HepG2 (cell line): ENCODE results near the gene HSDL2. TPM values are rescaled to one million over a fixed set of nuclear protein-coding genes. Genes with fewer than 3 reads are reported as not detected.

Experiments
- CC2D1A ChIP-seq: sonication (generic); formaldehyde crosslinking; IDR thresholded peaks from 2 replicates; pipeline ENCODE4 v1.8.1; 2023; ENCODE audit warnings: mild to moderate bottlenecking, missing genetic modification reagents
- CSRNP2 ChIP-seq: sonication (generic); formaldehyde crosslinking; conservative IDR thresholded peaks from 2 replicates; pipeline ENCODE4 v1.8.0; 2022; ENCODE audit warnings: low read depth, missing genetic modification reagents
- ESRRA ChIP-seq: sonication (generic); formaldehyde crosslinking; IDR thresholded peaks from 2 replicates; pipeline ENCODE4 v1.5.1; 2020; ENCODE audit warnings: mild to moderate bottlenecking, low read depth, missing genetic modification reagents
- GABPB1 ChIP-seq: IDR thresholded peaks from 2 replicates; pipeline ENCODE4 v1.6.1; 2016; ENCODE audit warnings: mild to moderate bottlenecking, missing genetic modification reagents, moderate library complexity, missing compliant biosample characterization
- IRF9 ChIP-seq: sonication (generic); formaldehyde crosslinking; IDR thresholded peaks from 2 replicates; pipeline ENCODE4 v1.8.0; 2022; ENCODE audit warnings: missing genetic modification reagents, mild to moderate bottlenecking, borderline replicate concordance
- KDM5A ChIP-seq: fragments of 200-600 bp; sonication (generic); IDR thresholded peaks from 2 replicates; pipeline ENCODE4 v1.7.0; 2018; ENCODE audit warnings: antibody characterized with exemption, mild to moderate bottlenecking, low read length, borderline replicate concordance
- MTERF4 ChIP-seq: sonication (generic); formaldehyde crosslinking; IDR thresholded peaks from 2 replicates; pipeline ENCODE4 v1.8.0; 2023; ENCODE audit warnings: mild to moderate bottlenecking, missing genetic modification reagents
- MXD4 ChIP-seq: IDR thresholded peaks from 2 replicates; pipeline ENCODE4 v1.6.1; 2016; ENCODE audit warnings: mild to moderate bottlenecking, missing biosample characterization, missing genetic modification reagents
- MYC ChIP-seq: sonication (generic); formaldehyde crosslinking; IDR thresholded peaks from 2 replicates; pipeline ENCODE4 v1.9.0; 2021; ENCODE audit warnings: missing genetic modification reagents, borderline replicate concordance
- REPIN1 ChIP-seq: sonication (generic); formaldehyde crosslinking; IDR thresholded peaks from 2 replicates; pipeline ENCODE4 v1.8.0; 2022; ENCODE audit warnings: missing genetic modification reagents, low read depth, mild to moderate bottlenecking, borderline replicate concordance
- SIN3A ChIP-seq: IDR thresholded peaks from 2 replicates; pipeline ENCODE4 v1.6.1; 2011; ENCODE audit warnings: low read depth, mild to moderate bottlenecking, control low read depth, low read length, borderline replicate concordance
- SMARCC2 ChIP-seq: fragments of 450-650 bp; IDR thresholded peaks from 2 replicates; pipeline ENCODE4 v1.6.1; 2017; ENCODE audit warnings: antibody characterized with exemption, mild to moderate bottlenecking
- SSRP1 ChIP-seq: IDR thresholded peaks from 2 replicates; pipeline ENCODE4 v1.6.1; 2016; ENCODE audit warnings: control low read depth
- THAP9 ChIP-seq: sonication (generic); formaldehyde crosslinking; IDR thresholded peaks from 2 replicates; pipeline ENCODE4; 2020; ENCODE audit warnings: missing genetic modification reagents, mild to moderate bottlenecking, borderline replicate concordance
- ZKSCAN5 ChIP-seq: sonication (generic); formaldehyde crosslinking; IDR thresholded peaks from 2 replicates; pipeline ENCODE4 v1.5.1; 2020; ENCODE audit warnings: mild to moderate bottlenecking, missing genetic modification reagents
- ZMYM4 ChIP-seq: sonication (generic); formaldehyde crosslinking; IDR thresholded peaks from 2 replicates; pipeline ENCODE4 v1.8.1; 2023; ENCODE audit warnings: mild to moderate bottlenecking, missing genetic modification reagents
- ZNF235 ChIP-seq: sonication (generic); formaldehyde crosslinking; IDR thresholded peaks from 2 replicates; pipeline ENCODE4 v1.8.1; 2023; ENCODE audit warnings: mild to moderate bottlenecking, missing genetic modification reagents, borderline replicate concordance
- ZNF337 ChIP-seq: sonication (generic); formaldehyde crosslinking; IDR thresholded peaks from 2 replicates; pipeline ENCODE4 v1.5.1; 2020; ENCODE audit warnings: missing genetic modification reagents, low read depth, mild to moderate bottlenecking, borderline replicate concordance
- ZNF574 ChIP-seq: sonication (generic); formaldehyde crosslinking; IDR thresholded peaks from 2 replicates; pipeline ENCODE4 v1.4.0; 2020; ENCODE audit warnings: missing genetic modification reagents
- ZNF660 ChIP-seq: sonication (generic); formaldehyde crosslinking; IDR thresholded peaks from 2 replicates; pipeline ENCODE4 v1.5.1; 2020; ENCODE audit warnings: mild to moderate bottlenecking, low read depth, missing genetic modification reagents, borderline replicate concordance
- ZNF7 ChIP-seq: IDR thresholded peaks from 2 replicates; pipeline ENCODE4 v1.6.1; 2016; ENCODE audit warnings: missing biosample characterization, missing genetic modification reagents
- polyA plus RNA-seq, 8 experiments: library from polyadenylated mRNA; depleted of rRNA in 3 of 8; stranded (reverse) in 7 of 8; unstranded in 1 of 8; fragments of >200 nt; fragmentation: Illumina TruSeq in 4 of 8; extraction: Trizol in 4 of 8; gene quantifications; 2 replicates each; pipeline versions ENCODE4 v1.2.1 to v1.2.3, GENCODE V29; 2011 to 2016; ENCODE audit warnings: low read depth in 4 of 8, missing spikeins in 1 of 8, mixed read lengths in 1 of 8; ENCODE audit not compliant: insufficient read depth in 1 of 8
- total RNA-seq, 5 experiments: library from RNA; depleted of rRNA; stranded (reverse); fragments of >200 nt; fragmentation: Illumina TruSeq; extraction: Trizol; gene quantifications; 2 replicates each; pipeline ENCODE4 v1.2.3, GENCODE V29; 2016; ENCODE audit warnings: low read depth in 1 of 5

Gene HSDL2
- total and polyA plus RNA-seq, 2 of the 13 experiments (the other 11 are each of a cell fraction or from before 2014, with no cell fraction given) = 55.3 to 80.2 TPM

- TF ChIP-seq THAP9 (CRISPR knock-in tag) = no peak
- TF ChIP-seq ZKSCAN5 (CRISPR knock-in tag) = no peak
- 0 out of 2 replicates have a peak, but pooled peaks have one; percentile 74 for TF ChIP-seq SSRP1 (CRISPR knock-in tag)
- TF ChIP-seq MYC = no peak
- TF ChIP-seq REPIN1 (CRISPR knock-in tag) = 0 out of 2 replicates have a peak, but pooled peaks have one; percentile 26
- no peak for TF ChIP-seq GABPB1
- TF ChIP-seq CSRNP2 = no peak
- TF ChIP-seq ZNF660 (CRISPR knock-in tag) = no peak
- no peak for TF ChIP-seq ZNF574
- TF ChIP-seq ZNF235 (CRISPR knock-in tag) = no peak
- no peak for TF ChIP-seq ZNF7 (CRISPR knock-in tag)
- no peak for TF ChIP-seq SIN3A
- no peak for TF ChIP-seq MTERF4 (CRISPR knock-in tag)
- no peak for TF ChIP-seq CC2D1A (CRISPR knock-in tag)
- no peak for TF ChIP-seq IRF9
- TF ChIP-seq ZMYM4 (CRISPR knock-in tag) = peak; percentile 41; the same call in 1 of the 2 replicates
- no peak for TF ChIP-seq ZNF337
- TF ChIP-seq MXD4 (CRISPR knock-in tag) = no peak
- TF ChIP-seq SMARCC2 = no peak
- no peak for TF ChIP-seq KDM5A
- TF ChIP-seq ESRRA (CRISPR knock-in tag) = no peak
These were observed 116.3 kb downstream of the HSDL2 start (continued) for GRCh38 chr9:112496074-112496722.
